GM19395 (cell line): Measurements from ENCODE around the gene OBP2B.

Source experiments
- ATAC-seq: cut with Tn5 transposase; IDR thresholded peaks from one replicate; pipeline ENCODE4 v1.9.1; 2021; ENCODE audit warnings: mild to moderate bottlenecking, moderate library complexity; ENCODE audit not compliant: unreplicated experiment

OBP2B gene

DNA sequence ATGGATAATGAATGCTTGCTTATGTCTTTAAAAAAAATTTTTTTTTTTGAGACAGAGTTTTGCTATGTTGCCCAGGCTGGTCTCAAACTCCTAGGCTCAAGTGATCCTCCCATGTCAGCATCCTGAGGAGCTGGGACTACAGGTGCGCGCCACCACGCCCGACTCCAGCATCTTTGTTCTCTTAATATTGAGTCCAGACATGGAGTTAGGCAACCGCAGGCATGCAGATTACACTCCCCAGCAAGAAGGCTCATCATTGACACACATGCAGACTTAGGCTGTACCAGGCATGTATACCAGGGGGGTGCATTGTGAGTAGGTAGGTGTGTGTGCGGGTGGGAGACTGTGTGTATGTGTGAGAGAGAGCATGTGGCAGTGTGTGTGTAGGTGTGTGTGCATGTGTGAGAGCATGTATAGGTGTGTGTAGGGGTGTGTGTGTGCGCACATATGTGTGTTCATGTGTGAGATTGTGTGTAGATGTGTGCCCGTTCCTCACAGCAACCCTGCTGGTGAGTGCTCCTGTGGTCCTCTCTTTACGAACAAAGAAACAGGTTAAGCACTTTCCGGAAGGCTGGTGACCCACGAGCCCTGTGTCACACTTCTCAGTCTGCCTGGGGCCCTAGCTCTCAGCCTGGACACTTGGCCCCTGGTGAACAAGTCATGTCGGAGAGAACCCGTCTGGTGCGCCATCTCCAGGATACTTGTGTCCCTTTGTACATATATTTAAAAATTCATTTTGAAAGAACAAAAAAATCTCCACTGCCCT, 6.2 kb downstream of the OBP2B start:
- no peak for ATAC-seq

- ATAC-seq = no peak
Observed at GRCh38 chr9:133202145-133202513, 6.9 kb downstream of the OBP2B start.

- ATAC-seq = no peak
Observed at GRCh38 chr9:133201424-133202144, 7.5 kb downstream of the OBP2B start.

DNA sequence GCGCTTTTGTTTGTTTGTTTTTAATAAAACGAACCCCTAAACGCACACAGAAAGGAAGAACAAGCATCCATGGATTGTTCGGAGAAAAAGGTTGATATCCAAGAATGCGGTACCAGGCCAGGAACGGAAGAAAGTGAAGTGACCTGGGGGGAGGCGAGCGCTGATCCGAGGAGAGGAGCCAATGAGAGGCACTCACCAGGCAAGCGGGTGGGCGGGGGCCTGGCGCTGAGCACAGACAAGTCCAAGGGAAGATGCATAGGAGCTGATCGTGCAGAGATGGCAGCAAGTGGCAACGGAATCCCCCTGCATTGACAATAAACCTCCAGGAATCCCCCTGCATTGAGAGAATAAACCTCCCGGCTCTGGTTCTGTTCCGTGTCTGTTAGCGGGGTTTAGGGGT, 8.4 kb downstream of the OBP2B start:
- ATAC-seq = no peak

GRCh38 chr9:133199648-133200321, 9.3 kb downstream of the OBP2B start:
- no peak for ATAC-seq

- ATAC-seq = no peak
Observed at GRCh38 chr9:133195029-133195428, 14.0 kb downstream of the OBP2B start.

- no peak for ATAC-seq
Observed at GRCh38 chr9:133194597-133194996, 14.5 kb downstream of the OBP2B start.

DNA sequence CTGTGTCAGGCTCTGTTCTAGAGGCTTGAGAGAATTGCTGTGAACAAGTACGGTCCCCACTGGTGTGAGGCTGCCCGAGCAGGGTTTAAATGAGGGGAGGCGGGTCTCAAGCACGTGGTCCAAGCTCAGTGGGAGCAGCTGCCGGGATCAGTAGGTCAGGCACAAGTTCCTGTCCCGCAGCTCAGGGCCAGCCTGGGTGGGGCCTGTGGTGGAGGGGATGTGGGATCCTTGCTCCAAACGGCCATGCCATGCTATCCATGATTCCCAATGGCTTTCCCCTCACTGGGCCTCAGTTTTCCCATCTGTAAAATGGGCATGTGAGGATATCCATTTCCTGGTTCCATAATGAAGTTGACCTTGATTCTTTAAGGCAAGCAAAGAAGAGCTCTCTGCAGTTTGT, 17.1 kb downstream of the OBP2B start:
- ATAC-seq = no peak

DNA sequence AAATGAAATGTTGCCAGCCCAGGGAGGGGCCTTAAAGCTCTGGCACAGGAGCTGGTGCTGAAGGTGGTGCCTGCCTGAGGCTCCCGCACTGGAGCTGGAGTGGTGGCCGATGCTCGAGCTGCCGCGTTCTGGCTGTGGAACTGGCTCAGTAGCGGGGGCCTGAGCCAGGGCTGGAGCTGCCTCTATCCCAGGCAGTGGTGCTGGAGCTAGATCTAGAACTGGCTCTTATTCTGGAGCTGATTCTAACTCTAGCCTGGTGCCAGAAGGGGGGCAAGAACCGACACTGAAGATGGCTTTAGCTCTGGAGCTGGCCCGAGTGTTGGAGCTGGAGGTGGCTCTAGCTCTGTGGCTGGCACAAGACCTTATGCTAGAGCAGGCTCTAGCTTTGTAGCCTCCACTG, 19.2 kb downstream of the OBP2B start:
- no peak for ATAC-seq

DNA sequence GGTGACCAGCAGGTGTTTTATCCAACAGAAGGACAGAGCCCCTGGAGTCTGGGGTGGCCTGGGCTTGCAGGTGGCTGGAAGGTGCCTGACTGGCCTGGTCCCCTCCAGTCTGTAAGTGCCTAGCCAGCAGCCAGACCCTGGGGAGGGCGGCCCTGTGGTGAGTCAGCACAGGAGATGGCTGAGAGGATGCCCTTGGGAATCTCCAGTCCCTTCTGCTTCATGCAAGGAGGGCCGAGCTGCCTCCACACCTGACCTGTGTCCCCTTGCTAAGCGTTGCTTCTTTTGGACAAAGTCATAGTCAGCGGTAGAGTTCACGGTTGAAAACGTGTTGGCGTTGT, 20.2 kb downstream of the OBP2B start:
- no peak for ATAC-seq

GRCh38 chr9:133188006-133188842, 20.8 kb downstream of the OBP2B start:
- no peak for ATAC-seq

DNA sequence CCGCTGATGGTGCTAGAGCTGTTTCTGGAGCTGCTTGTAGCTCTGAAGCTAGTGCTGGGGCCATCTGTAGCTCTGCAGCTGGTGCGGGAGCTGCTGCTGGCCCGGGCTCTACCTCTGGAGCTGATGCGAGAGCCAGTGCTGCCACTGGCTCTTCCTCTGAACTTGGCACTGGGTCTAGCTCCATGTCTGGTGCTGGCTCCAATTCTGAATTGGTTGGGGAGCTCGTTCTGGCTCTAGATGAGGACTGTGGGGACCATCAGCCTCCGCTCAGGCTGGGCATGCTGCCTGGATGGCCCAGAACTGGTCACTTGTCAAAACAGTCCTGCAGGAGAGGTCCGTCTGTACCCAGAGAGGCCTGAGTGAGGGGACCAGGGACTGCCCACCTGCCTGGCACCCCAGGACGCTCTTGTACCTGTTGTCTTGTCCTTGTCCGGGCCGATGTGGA, 21.5 kb downstream of the OBP2B start:
- no peak for ATAC-seq

DNA sequence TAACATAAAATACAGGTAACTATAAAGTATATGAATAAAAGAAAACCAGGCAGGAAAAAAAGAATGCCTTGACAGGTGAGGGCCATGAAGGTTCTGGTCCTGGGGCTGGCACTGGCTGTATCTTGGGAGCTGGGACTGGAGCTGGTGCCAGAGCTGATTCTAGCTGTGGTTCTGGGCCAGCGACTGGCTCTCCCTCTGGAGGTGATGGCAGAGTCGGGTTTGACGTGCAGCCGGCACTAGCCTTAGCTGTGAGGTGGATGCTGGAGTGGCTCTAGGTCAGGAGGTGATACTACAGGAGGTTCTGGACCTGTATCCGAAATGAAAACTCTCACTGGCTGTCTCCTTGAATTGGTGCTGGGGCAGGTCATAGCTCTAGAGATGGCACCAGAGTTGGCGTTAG, 22.3 kb downstream of the OBP2B start:
- ATAC-seq = no peak

- ATAC-seq = no peak
Observed at GRCh38 chr9:133184971-133185370, 24.1 kb downstream of the OBP2B start.

DNA sequence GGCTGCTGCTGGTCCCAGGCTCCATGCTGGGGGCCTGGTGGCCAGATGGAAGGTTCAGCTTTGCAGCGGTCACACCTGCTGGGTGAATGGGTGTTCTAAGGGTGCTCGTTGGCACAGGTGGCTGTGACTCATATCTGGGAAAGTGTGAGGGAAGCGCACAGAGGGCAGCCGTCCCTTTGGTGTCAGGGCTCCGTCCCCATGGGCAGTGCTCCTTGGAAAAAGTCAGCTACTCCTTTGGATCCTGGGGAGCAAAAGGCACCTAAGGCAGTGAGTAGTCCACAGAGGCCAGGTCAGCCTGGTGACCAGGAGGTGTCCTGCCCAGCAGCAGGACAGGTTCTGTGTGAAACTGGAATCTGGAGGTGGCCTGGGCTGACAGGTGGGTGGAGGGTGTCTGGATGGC, 26.9 kb downstream of the OBP2B start:
- ATAC-seq = no peak

DNA sequence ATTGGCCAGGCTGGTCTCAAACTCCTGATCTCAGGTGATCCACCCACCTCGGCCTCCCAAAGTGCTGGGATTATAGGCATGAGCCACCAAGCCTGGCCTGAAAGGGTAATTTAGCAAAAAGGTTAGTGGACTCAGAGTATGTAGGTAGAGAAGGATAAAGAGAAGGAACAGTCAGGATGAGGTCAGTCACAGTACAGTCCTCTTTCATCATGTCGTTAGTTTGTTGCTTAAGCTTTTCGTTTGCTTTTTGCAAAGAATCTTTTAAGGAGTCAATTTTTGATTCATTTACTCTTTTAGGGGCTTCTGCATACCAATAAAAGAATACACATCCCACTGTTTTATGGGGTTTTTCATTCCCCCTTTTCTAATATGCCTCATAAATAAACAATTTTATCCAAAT, 27.5 kb downstream of the OBP2B start:
- no peak for ATAC-seq

- no peak for ATAC-seq
Observed at GRCh38 chr9:133180953-133181352, 28.1 kb downstream of the OBP2B start.

- ATAC-seq = no peak
Observed at GRCh38 chr9:133173056-133173455, 36.0 kb downstream of the OBP2B start.

GRCh38 chr9:133171161-133171961, 37.7 kb downstream of the OBP2B start:
- ATAC-seq = no peak

GRCh38 chr9:133170716-133171115, 38.3 kb downstream of the OBP2B start:
- ATAC-seq = no peak
